Right lobe of liver (tissue), 6 donors: ENCODE results near the gene DNAJC10. TPM values are rescaled to one million over a fixed set of nuclear protein-coding genes. Genes with fewer than 3 reads are reported as not detected.

Source experiments
- ATAC-seq, 4 donors: fragments of 200-7000 bp; cut with Tn5 transposase; one replicate each; pipeline ENCODE4 v1.9.1; 2020; ENCODE audit warnings: mild to moderate bottlenecking in 4 of 4, moderate library complexity in 4 of 4
- DNase-seq, 3 donors: peaks; one replicate each; pipeline ENCODE4 v3.0.0-alpha.2; 2020
- H3K27ac ChIP-seq, 3 donors: fragments of 200-600 bp; one replicate each; pipeline ENCODE4 v1.8.0; 2022
- H3K27me3 ChIP-seq, 2 donors: fragments of 200-600 bp; one replicate each; pipeline ENCODE4 v1.8.0; 2022
- H3K36me3 ChIP-seq, 4 donors: fragments of 200-600 bp; sonication (generic) in 1 of 4; one replicate each; pipeline versions ENCODE4 v1.5.1 to v1.8.0; 2017 to 2022; ENCODE audit warnings: control low read depth in 1 of 4
- H3K4me1 ChIP-seq, 4 donors: fragments of 200-600 bp; sonication (generic) in 1 of 4; one replicate each; pipeline versions ENCODE4 v1.5.1 to v1.8.0; 2017 to 2022; ENCODE audit warnings: control low read depth in 1 of 4
- H3K4me3 ChIP-seq, 3 donors: fragments of 200-600 bp; one replicate each; pipeline ENCODE4 v1.8.0; 2022
- H3K9me3 ChIP-seq, 4 donors: fragments of 200-600 bp; sonication (generic) in 1 of 4; one replicate each; pipeline versions ENCODE4 v1.5.1 to v1.8.0; 2017 to 2022; ENCODE audit warnings: control low read depth in 1 of 4
- POLR2A ChIP-seq: fragments of 450-650 bp; IDR thresholded peaks from one replicate; pipeline ENCODE4 v1.6.1; 2017; ENCODE audit warnings: antibody characterized with exemption, mild to moderate bottlenecking
- WGBS: methylation state at CpG from one replicate; pipeline ENCODE4 v1.1.6; 2018; ENCODE audit warnings: low coverage, low lambda C conversion rate; ENCODE audit not compliant: insufficient coverage; ENCODE audit errors: missing lambda C conversion rate; 5-methylcytosine and 5-hydroxymethylcytosine counted together
- intact Hi-C, 2 donors: fragments of 100-400 bp; cut with DNase I; formaldehyde crosslinking; loops; one replicate each; pipeline versions ENCODE4 v1.11.2 to v1.14.1; 2022
- small RNA-seq, 2 experiments: library from RNA; depleted of rRNA; stranded (forward); fragments of <200 nt; gene quantifications; one replicate each; pipeline ENCODE3, GENCODE V24; 2016
- total RNA-seq, 6 experiments: library from RNA; depleted of rRNA in 2 of 6; stranded (reverse); fragments of >200 nt in 2 of 6; fragmentation: NEBNext Ultra II Directional in 3 of 6; extraction: Animal tissue kit (Norgen Biotek cat#: 25700) in 3 of 6; gene quantifications; one replicate each; pipeline versions ENCODE4 v1.1.0 to v1.2.4, GENCODE V29; 2016 to 2023
- TF ChIP-seq, protein P1 (sequence below), 4 donors: fragments of 200-600 bp in 3 of 4; fragments of 450-650 bp in 1 of 4; IDR thresholded peaks; one replicate each; pipeline versions ENCODE4 v1.5.1 to v1.8.0; 2016 to 2022; ENCODE audit warnings: antibody characterized with exemption in 4 of 4, mild to moderate bottlenecking in 2 of 4
- donor health status: DM: no; HTN: yes; CAD: no.
- donor health status: DM: no; HTN: no; CAD: no.
- donor health status: DM: no; HTN: no; CAD: no.
- donor health status: DM: no; HTN: yes; CAD: no.
- donor health status: DM: no; HTN: yes; CAD: no.

The DNAJC10 gene
- total RNA-seq, 6 experiments from 2014 or later: 26.1 to 37.7 (median 33.0) TPM

DNA sequence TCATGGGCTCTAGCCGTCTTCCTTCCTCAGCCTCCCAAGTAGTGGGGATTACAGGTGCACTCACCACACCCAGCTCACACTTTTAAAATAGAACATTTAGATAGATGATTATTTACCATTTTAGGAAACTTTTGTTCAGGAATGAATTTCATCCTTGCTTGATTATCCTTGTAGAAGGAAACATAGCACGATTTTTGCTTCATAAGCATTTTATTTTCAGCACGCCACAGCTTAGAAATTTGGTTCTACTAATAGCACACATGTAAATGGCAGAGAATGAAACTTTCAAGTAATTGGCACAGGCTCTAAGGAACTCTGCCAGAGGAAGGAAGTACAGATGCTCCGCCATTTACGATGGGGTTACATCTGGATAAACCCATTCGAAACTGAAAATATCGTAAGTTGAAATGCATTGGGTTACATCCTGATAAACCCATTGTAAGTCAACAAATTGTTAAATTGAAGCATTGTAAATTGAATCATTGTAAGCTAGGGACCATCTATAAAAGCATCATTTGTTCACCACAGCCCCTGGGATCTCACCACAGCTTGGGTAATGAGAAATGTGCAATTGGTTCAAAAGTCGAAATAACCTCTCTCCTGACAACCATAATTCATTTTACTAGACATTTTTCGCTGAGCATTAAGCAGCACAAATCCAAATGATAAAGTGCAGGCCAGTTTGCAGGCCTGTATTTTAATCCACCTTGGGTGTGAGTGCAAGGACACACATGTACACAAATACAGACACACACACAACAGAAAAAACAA, 117.2 kb downstream of the DNAJC10 start:
- H3K4me3 ChIP-seq: no peak overlapping the region
- H3K27ac ChIP-seq: no peak overlapping the region
- intact Hi-C loops: no loop called here
- H3K27me3 ChIP-seq: no peaks in the 10 kb centered on the region
- 64% methylated on average over 7 of the region's 9 CpGs for WGBS
- ATAC-seq (no peak), DNase-seq (no peak)
- no peaks in the 10 kb centered on the region for H3K9me3 ChIP-seq
- H3K36me3 ChIP-seq: no peaks in the 10 kb centered on the region
- H3K4me1 ChIP-seq: no peaks in the 10 kb centered on the region
- TF ChIP-seq, protein P1, sequence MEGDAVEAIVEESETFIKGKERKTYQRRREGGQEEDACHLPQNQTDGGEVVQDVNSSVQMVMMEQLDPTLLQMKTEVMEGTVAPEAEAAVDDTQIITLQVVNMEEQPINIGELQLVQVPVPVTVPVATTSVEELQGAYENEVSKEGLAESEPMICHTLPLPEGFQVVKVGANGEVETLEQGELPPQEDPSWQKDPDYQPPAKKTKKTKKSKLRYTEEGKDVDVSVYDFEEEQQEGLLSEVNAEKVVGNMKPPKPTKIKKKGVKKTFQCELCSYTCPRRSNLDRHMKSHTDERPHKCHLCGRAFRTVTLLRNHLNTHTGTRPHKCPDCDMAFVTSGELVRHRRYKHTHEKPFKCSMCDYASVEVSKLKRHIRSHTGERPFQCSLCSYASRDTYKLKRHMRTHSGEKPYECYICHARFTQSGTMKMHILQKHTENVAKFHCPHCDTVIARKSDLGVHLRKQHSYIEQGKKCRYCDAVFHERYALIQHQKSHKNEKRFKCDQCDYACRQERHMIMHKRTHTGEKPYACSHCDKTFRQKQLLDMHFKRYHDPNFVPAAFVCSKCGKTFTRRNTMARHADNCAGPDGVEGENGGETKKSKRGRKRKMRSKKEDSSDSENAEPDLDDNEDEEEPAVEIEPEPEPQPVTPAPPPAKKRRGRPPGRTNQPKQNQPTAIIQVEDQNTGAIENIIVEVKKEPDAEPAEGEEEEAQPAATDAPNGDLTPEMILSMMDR (IDR thresholded peaks at IDR 0.05): no peak
- TF ChIP-seq POLR2A: no peak

DNA sequence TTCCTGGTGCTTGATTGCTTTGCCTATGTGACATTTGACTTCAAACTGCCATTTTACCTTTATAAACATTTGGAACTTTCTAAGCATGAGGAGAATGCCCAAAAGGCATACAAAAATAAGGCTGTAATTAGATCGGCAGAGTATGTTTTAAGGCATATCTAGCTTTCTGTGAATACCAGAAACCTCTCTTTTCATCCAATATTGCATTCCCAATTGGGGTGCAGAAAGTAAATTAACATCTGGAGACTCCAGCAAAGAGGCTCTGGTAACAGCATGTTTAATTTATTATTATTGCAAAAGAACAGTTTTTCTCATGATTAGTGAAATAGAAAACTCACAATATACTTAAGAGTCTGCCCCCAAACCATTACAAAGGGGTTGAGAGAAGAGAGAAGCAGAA, 118.2 kb downstream of the DNAJC10 start:
- H3K27ac ChIP-seq: no peak overlapping the region
- TF ChIP-seq, protein P1 (IDR thresholded peaks at IDR 0.05): no peak
- TF ChIP-seq POLR2A: no peak
- no peaks in the 10 kb centered on the region for H3K27me3 ChIP-seq
- ATAC-seq (no peak), DNase-seq (no peak)
- WGBS: 56% methylated on average over 1 of the region's 1 CpG
- no peaks in the 10 kb centered on the region for H3K36me3 ChIP-seq
- no peaks in the 10 kb centered on the region for H3K4me1 ChIP-seq
- intact Hi-C loops: no loop called here
- no peaks in the 10 kb centered on the region for H3K9me3 ChIP-seq
- no peak overlapping the region for H3K4me3 ChIP-seq

DNA sequence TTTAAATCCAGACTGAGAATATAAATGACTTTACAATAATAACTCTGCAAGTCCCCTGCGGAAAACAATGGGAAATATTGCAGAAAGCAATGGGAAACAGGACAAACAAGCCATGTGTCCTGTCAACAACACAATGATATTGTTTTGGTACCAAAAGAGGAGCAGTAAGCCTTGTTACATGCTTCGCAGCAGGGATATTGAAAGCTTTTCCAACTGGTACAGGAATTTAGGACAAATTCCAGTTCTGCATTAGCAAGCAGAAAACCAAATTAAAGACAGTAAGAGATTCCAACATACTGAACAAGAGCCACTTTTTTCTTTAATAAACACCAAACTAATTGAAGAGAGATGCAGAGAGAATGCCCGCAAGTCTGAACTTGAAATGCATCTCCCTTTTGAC, 120.4 kb downstream of the DNAJC10 start:
- DNase-seq (no peak), ATAC-seq (no peak)
- Histone ChIP-seq H3K36me3 (no peaks in the 10 kb centered on the region), H3K27me3 (no peaks in the 10 kb centered on the region), H3K27ac (no peak overlapping the region), H3K4me3 (no peak overlapping the region), H3K9me3 (no peaks in the 10 kb centered on the region), H3K4me1 (no peaks in the 10 kb centered on the region)
- WGBS: 89% methylated on average over 3 of the region's 3 CpGs
- intact Hi-C loops: no loop called here
- TF ChIP-seq, protein P1 (IDR thresholded peaks at IDR 0.05): no peak
- no peak for TF ChIP-seq POLR2A

Small RNA genes lying within 50 kb of the gene (small RNA-seq; reads per million reads assigned to genes)
- 0 reads per million in 2 experiments for gene RF00019

Other genes with a start within 250 kb of the DNAJC10 start
- under 1 TPM; 0.14 to 0.93 (median 0.59) TPM for gene FRZB, start 150.4 kb downstream of the DNAJC10 start, total RNA-seq